Spleen (tissue), 11 donors: ENCODE results near the gene PPM1H. TPM values are rescaled to one million over a fixed set of nuclear protein-coding genes. Genes with fewer than 3 reads are reported as not detected.

Experiments
- DNase-seq: peaks from one replicate; pipeline ENCODE4 v3.0.0-alpha.2; 2020
- H3K27ac ChIP-seq, 8 donors: fragments of 200-600 bp; sonication (generic) in 7 of 8; 1 replicate in 4 of 8; 2 replicates in 4 of 8; pipeline versions ENCODE4 v1.5.0 to v1.8.0; 2016 to 2021; ENCODE audit warnings: inconsistent platforms in 4 of 8, mild to moderate bottlenecking in 4 of 8, moderate library complexity in 1 of 8
- H3K27me3 ChIP-seq, 7 donors: fragments of 200-600 bp; sonication (generic) in 6 of 7; replicated peaks in 1 of 7; 1 replicate in 4 of 7; 2 replicates in 3 of 7; pipeline versions ENCODE4 v1.5.0 to v1.8.0; 2016 to 2021; ENCODE audit warnings: inconsistent platforms in 3 of 7, mild to moderate bottlenecking in 1 of 7
- H3K36me3 ChIP-seq, 6 donors: fragments of 200-600 bp; sonication (generic) in 5 of 6; 1 replicate in 4 of 6; 2 replicates in 2 of 6; pipeline versions ENCODE4 v1.5.0 to v1.8.0; 2016 to 2021; ENCODE audit warnings: inconsistent platforms in 2 of 6
- H3K4me1 ChIP-seq, 6 donors: fragments of 200-600 bp; sonication (generic) in 5 of 6; 1 replicate in 3 of 6; 2 replicates in 3 of 6; pipeline versions ENCODE4 v1.5.0 to v1.8.0; 2016 to 2021; ENCODE audit warnings: inconsistent platforms in 3 of 6
- H3K4me3 ChIP-seq, 8 donors: fragments of 200-600 bp; sonication (generic) in 7 of 8; 1 replicate in 4 of 8; 2 replicates in 4 of 8; pipeline versions ENCODE4 v1.5.0 to v1.8.0; 2016 to 2021; ENCODE audit warnings: inconsistent platforms in 4 of 8, mild to moderate bottlenecking in 4 of 8, moderate library complexity in 2 of 8
- H3K9me3 ChIP-seq, 8 donors: fragments of 200-600 bp; sonication (generic) in 7 of 8; 1 replicate in 4 of 8; 2 replicates in 4 of 8; pipeline versions ENCODE4 v1.5.0 to v1.8.0; 2016 to 2021; ENCODE audit warnings: inconsistent platforms in 4 of 8
- CTCF ChIP-seq, 11 experiments: fragments of 200-600 bp in 7 of 11; fragments of 450-650 bp in 4 of 11; sonication (generic) in 4 of 11; IDR thresholded peaks in 8 of 11; conservative IDR thresholded peaks in 3 of 11; 1 replicate in 7 of 11; 2 replicates in 4 of 11; pipeline versions ENCODE4 v1.4.0 to v1.8.0; 2016 to 2021; ENCODE audit warnings: antibody characterized with exemption in 11 of 11, inconsistent platforms in 4 of 11, mild to moderate bottlenecking in 1 of 11
- POLR2A ChIP-seq, 3 donors: fragments of 450-650 bp; IDR thresholded peaks; one replicate each; pipeline ENCODE4 v1.5.1; 2017; ENCODE audit warnings: antibody characterized with exemption in 3 of 3, mild to moderate bottlenecking in 1 of 3
- POLR2AphosphoS5 ChIP-seq, 3 donors: sonication (generic); formaldehyde crosslinking; IDR thresholded peaks; one replicate each; pipeline ENCODE4 v1.5.1; 2017; ENCODE audit warnings: antibody characterized with exemption in 3 of 3
- WGBS, 5 donors: extraction: QIAGEN DNeasy Blood & Tissue Kit in 3 of 5; methylation state at CpG; one replicate each; pipeline versions ENCODE4 v1.1.5 to v1.1.7; 2013 to 2018; 5-methylcytosine and 5-hydroxymethylcytosine counted together
- intact Hi-C: fragments of 100-400 bp; cut with DNase I; formaldehyde crosslinking; loops from one replicate; pipeline ENCODE4 v1.15.0; 2023; ENCODE audit warnings: low total_unique reads
- polyA plus RNA-seq, 3 donors: library from polyadenylated mRNA; stranded (reverse); fragments of 200-250 nt; gene quantifications; one replicate each; pipeline ENCODE4 v1.2.1, GENCODE V29; 2013
- total RNA-seq, 7 donors: library from RNA; depleted of rRNA in 3 of 7; stranded (reverse); fragments of >200 nt in 3 of 7; fragmentation: NEBNext Ultra II Directional in 4 of 7; extraction: Animal tissue kit (Norgen Biotek cat#: 25700) in 4 of 7; gene quantifications; one replicate each; pipeline versions ENCODE4 v1.1.0 to v1.2.1, GENCODE V29; 2016 to 2021
- donor health status: healthy with polysubstance abuse.
- donor health status: DM: no; HTN: no; CAD: no; lungs with moderate emphysema.
- donor health status: DM: no; HTN: no; CAD: no.
- donor health status: Bipolar disorder and iron deficiency.
- donor health status: healthy.
- donor health status: DM: no; HTN: no; CAD: no.
- donor health status: DM: yes; HTN: yes; CAD: no.

PPM1H gene
- total and polyA plus RNA-seq, 10 donors = 0.17 to 3.9 (median 1.9) TPM

DNA sequence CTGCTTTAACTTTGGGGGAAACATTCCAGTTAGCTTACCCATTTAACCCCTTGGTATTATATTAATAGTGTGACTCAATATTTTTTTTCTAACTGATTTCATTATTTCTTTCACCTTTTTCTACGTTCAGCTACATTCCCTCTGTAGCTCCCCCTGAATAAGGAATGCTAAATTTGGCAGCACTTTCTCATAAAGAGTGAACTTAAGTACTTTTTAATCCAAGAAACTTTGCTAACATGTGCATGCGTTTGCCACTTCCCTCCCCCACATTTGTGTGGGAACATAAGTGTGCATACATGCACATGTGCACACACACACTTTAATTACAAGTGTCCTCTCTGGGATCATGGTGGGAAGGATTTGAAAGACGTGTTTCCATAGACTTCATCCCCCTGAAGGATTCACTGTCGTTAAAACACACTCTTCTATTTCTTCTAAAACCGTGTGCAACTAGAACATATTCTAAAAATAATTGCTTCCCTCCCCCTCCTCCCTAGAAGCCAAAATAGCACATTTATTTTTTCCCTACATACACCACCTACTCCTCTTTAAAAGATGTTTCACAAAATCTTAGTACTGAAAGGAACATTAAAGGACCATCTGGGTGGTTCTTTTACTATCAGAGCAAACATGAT, 142.6 kb downstream of the PPM1H start:
- intact Hi-C loops = no loop called here
- H3K27me3 ChIP-seq = no peaks in the 10 kb centered on the region
- WGBS, 5 donors = 57 to 71% (median 62%) methylated on average over 5 of the region's 5 CpGs
- H3K4me1 ChIP-seq = peaks cover 0 to 36% (median 15%) of the 10 kb centered on the region in 6 donors
- no peaks in the 10 kb centered on the region for H3K9me3 ChIP-seq
- H3K36me3 ChIP-seq = no peaks in the 10 kb centered on the region
- TF ChIP-seq POLR2AphosphoS5 (IDR thresholded peaks at IDR 0.05) (no peak), CTCF (IDR thresholded peaks at IDR 0.05 in 8 of 11, conservative IDR thresholded peaks at IDR 0.05 in 3 of 11) (no peak), POLR2A (IDR thresholded peaks at IDR 0.05) (no peak)
- no peak overlapping the region for H3K27ac ChIP-seq
- no peak overlapping the region for H3K4me3 ChIP-seq
- DNase-seq = no peak

DNA sequence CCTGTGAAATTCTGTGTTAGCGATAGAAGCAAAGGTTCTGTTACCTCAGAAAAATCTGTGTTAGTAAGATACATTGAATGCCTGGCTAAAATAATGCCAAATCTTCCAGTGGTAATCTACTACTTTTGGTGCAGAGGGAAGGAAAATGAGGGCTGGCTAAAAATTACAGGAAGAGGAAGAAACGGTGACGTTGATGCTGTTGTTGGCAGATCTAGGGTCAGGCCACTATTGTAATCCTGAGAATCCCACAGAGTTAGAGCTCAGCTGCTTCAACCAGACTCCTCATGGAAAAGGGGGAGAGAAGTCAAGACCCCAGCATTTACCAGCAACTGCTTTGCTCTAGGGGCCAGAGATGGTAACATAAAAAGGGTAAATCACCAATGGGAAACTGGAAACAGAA, 145.1 kb downstream of the PPM1H start:
- no peak overlapping the region for H3K4me3 ChIP-seq
- no peaks in the 10 kb centered on the region for H3K27me3 ChIP-seq
- peaks cover 7 to 57% (median 32%) of the 10 kb centered on the region in 6 donors for H3K4me1 ChIP-seq
- DNase-seq = no peak
- H3K27ac ChIP-seq = peak overlapping the region in 2 of 8 donors; percentile 1 to 5
- TF ChIP-seq CTCF (IDR thresholded peaks at IDR 0.05 in 8 of 11, conservative IDR thresholded peaks at IDR 0.05 in 3 of 11) (no peak), POLR2AphosphoS5 (IDR thresholded peaks at IDR 0.05) (no peak), POLR2A (IDR thresholded peaks at IDR 0.05) (no peak)
- no peaks in the 10 kb centered on the region for H3K36me3 ChIP-seq
- intact Hi-C loops = no loop called here
- no peaks in the 10 kb centered on the region for H3K9me3 ChIP-seq
- 50 to 75% (median 63%) methylated on average over 3 of the region's 3 CpGs for WGBS, 5 donors

DNA sequence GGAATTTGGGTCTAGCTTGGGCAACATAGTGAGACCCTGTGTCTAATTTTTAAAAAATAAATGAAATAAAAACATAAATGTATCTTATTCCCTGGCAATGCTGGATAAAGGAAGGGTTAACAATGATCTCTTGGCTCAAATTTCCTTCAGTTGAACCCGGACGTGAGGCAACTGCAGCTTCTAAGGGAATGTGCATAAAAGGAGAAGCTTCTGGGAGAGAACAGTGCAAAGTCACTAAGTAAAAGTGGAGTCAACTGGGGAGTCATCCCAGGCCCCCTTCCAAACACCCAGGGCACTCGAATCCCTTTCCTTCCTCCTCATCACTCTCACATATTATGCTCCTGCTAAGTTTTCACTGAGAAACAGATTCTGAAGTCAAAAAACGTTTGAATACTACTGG, 147.3 kb downstream of the PPM1H start:
- whole genome bisulfite sequencing, 5 donors = 31 to 56% (median 49%) methylated on average over 4 of the region's 4 CpGs
- intact Hi-C loops = no loop called here
- no peak for TF ChIP-seq CTCF (IDR thresholded peaks at IDR 0.05 in 8 of 11, conservative IDR thresholded peaks at IDR 0.05 in 3 of 11)
- no peak for TF ChIP-seq POLR2AphosphoS5 (IDR thresholded peaks at IDR 0.05)
- no peak for TF ChIP-seq POLR2A (IDR thresholded peaks at IDR 0.05)
- Histone ChIP-seq H3K36me3 (no peaks in the 10 kb centered on the region), H3K4me1 (peaks cover 0 to 44% (median 24%) of the 10 kb centered on the region in 6 donors), H3K27me3 (no peaks in the 10 kb centered on the region), H3K4me3 (no peak overlapping the region), H3K27ac (peak overlapping the region in 1 of 8 donors; percentile 15), H3K9me3 (no peaks in the 10 kb centered on the region)
- no peak for DNase-seq

GRCh38 chr12:62787023-62787422, 147.9 kb downstream of the PPM1H start:
- no peaks in the 10 kb centered on the region for H3K27me3 ChIP-seq
- no peaks in the 10 kb centered on the region for H3K9me3 ChIP-seq
- H3K4me3 ChIP-seq = no peak overlapping the region
- peak overlapping the region in 1 of 8 donors; percentile 15 for H3K27ac ChIP-seq
- no peaks in the 10 kb centered on the region for H3K36me3 ChIP-seq
- DNase-seq = no peak
- TF ChIP-seq POLR2A (IDR thresholded peaks at IDR 0.05) = no peak
- no peak for TF ChIP-seq POLR2AphosphoS5 (IDR thresholded peaks at IDR 0.05)
- TF ChIP-seq CTCF (IDR thresholded peaks at IDR 0.05 in 8 of 11, conservative IDR thresholded peaks at IDR 0.05 in 3 of 11) = no peak
- intact Hi-C loops = no loop called here
- H3K4me1 ChIP-seq = peaks cover 0 to 41% (median 24%) of the 10 kb centered on the region in 6 donors
- WGBS, 5 donors = 65 to 89% (median 77%) methylated on average over 6 of the region's 6 CpGs
